Retinal pigment epithelial cell (primary cell): ENCODE data around the gene PRKN.

ENCODE experiments used
- DNase-seq: peaks from one replicate; pipeline ENCODE4 v3.0.0-alpha.2; 2010; ENCODE audit warnings: low read depth
- H3K4me3 ChIP-seq: 2 replicates; pipeline ENCODE4 v1.5.1; 2011; ENCODE audit warnings: mild to moderate bottlenecking, low read length, control low read depth, moderate library complexity
- CTCF ChIP-seq: conservative IDR thresholded peaks from 2 replicates; pipeline ENCODE4 v1.5.1; 2011; ENCODE audit warnings: low read depth, low read length, control low read depth, inconsistent platforms

PRKN gene

GRCh38 chr6:162751211-162751859 is 23.8 kb upstream of the PRKN start:
- no peak overlapping the region for H3K4me3 ChIP-seq
- TF ChIP-seq CTCF = no peak
- DNase-seq = no peak

- no peak for DNase-seq
- no peak for TF ChIP-seq CTCF
- H3K4me3 ChIP-seq = no peak overlapping the region
Observed at GRCh38 chr6:162750776-162751175, 23.2 kb upstream of the PRKN start.

GRCh38 chr6:162736961-162737360 is 9.4 kb upstream of the PRKN start:
- no peak for DNase-seq
- peak; percentile 37 for TF ChIP-seq CTCF
- H3K4me3 ChIP-seq = no peak overlapping the region

GRCh38 chr6:162733489-162733888 is 5.9 kb upstream of the PRKN start:
- no peak for TF ChIP-seq CTCF
- no peak overlapping the region for H3K4me3 ChIP-seq
- DNase-seq = no peak

GRCh38 chr6:162730502-162730901 is 2.9 kb upstream of the PRKN start:
- TF ChIP-seq CTCF = no peak
- DNase-seq = no peak
- no peak overlapping the region for H3K4me3 ChIP-seq

- no peak overlapping the region for H3K4me3 ChIP-seq
- no peak for DNase-seq
- no peak for TF ChIP-seq CTCF
Observed at GRCh38 chr6:162728706-162729105, 1.1 kb upstream of the PRKN start.

GRCh38 chr6:162728197-162728596 is 631 bp upstream of the PRKN start:
- TF ChIP-seq CTCF = no peak
- DNase-seq = no peak
- H3K4me3 ChIP-seq = peak overlapping the region; percentile 51
